Activated CD8-positive, alpha-beta memory T cell treated with anti-CD3 and anti-CD28 coated beads, Interleukin-2, amount 50 U/mL, for 4 hours (primary cell): ENCODE results near the gene CLMP.
"Not testable (repeated sequence)": the region's sequence is repeated elsewhere in the genome, so short reads cannot be mapped to it uniquely, and the experiment has no call there.

ENCODE experiments used
- DNase-seq: peaks from one replicate; pipeline ENCODE4 v3.0.0-alpha.2; 2020

The CLMP gene

GRCh38 chr11:123217897-123218296, 22.8 kb upstream of the CLMP start:
- DNase-seq = no peak

GRCh38 chr11:123216249-123216648, 21.2 kb upstream of the CLMP start:
- DNase-seq = no peak

- DNase-seq = no peak
Observed at GRCh38 chr11:123214940-123215339, 19.9 kb upstream of the CLMP start.

- no peak for DNase-seq
Observed at GRCh38 chr11:123214396-123214795, 19.3 kb upstream of the CLMP start.

GRCh38 chr11:123213307-123213771, 18.3 kb upstream of the CLMP start:
- no peak for DNase-seq

- DNase-seq = no peak
Observed at GRCh38 chr11:123212406-123212805, 17.4 kb upstream of the CLMP start.

GRCh38 chr11:123211981-123212380, 16.9 kb upstream of the CLMP start:
- no peak for DNase-seq

- no peak for DNase-seq
Observed at GRCh38 chr11:123211149-123211852, 16.3 kb upstream of the CLMP start.

- no peak for DNase-seq
Observed at GRCh38 chr11:123209591-123209990, 14.5 kb upstream of the CLMP start.

- no peak for DNase-seq
Observed at GRCh38 chr11:123206791-123207434, 11.9 kb upstream of the CLMP start.

GRCh38 chr11:123206055-123206454, 11.0 kb upstream of the CLMP start:
- DNase-seq = not testable (repeated sequence)

GRCh38 chr11:123203934-123204333, 8.9 kb upstream of the CLMP start:
- DNase-seq = no peak

- no peak for DNase-seq
Observed at GRCh38 chr11:123203471-123203870, 8.4 kb upstream of the CLMP start.

GRCh38 chr11:123202155-123203151, 7.4 kb upstream of the CLMP start:
- DNase-seq = no peak

GRCh38 chr11:123200264-123200663, 5.2 kb upstream of the CLMP start:
- DNase-seq = no peak

GRCh38 chr11:123197711-123198110, 2.7 kb upstream of the CLMP start:
- DNase-seq = no peak

- DNase-seq = no peak
Observed at GRCh38 chr11:123196060-123196714, 1.1 kb upstream of the CLMP start.

- DNase-seq = no peak
Observed at GRCh38 chr11:123194337-123195187, 486 bp downstream of the CLMP start.

GRCh38 chr11:123193742-123194141, 1.3 kb downstream of the CLMP start:
- DNase-seq = no peak

- DNase-seq = no peak
Observed at GRCh38 chr11:123191939-123192338, 3.1 kb downstream of the CLMP start.

- no peak for DNase-seq
Observed at GRCh38 chr11:123190518-123190917, 4.5 kb downstream of the CLMP start.
